ENCODE data around the gene CRKL.

The CRKL gene

DNA sequence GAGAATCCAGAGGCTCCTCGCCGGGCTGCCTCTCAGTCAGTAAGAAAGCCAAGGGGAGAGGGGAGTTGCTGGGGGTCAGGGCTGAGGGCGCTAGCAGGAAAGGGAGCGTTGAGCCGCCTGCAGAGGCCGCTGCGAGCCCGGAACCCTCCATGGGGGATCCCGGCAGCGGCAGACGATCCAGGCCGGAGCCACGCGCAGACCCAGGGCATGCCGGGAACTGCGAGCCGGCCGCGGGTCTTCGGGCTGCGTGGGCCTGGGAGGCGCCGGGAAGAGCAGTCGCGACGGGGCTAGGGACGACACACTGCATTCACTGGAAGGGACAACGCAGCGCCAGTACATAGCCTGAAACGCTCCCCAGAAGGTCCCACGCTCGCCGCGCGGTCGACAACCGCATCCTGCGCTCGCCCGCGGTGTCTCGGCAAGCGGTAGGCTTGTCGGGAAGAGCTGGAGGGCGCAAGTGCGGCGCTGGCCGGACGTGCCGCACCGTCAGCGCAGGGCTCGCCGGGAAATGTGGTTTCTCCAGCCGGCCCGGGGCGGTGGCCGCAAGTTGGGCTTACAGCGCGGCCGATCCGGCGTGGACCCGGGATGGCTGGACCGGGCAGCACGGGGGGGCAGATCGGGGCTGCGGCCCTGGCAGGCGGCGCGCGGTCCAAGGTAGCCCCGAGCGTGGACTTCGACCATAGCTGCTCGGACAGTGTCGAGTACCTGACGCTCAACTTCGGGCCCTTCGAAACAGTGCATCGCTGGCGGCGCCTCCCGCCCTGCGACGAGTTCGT is 64.8 kb downstream of the CRKL start, which contains the start of gene LZTR1:
LZTR1 (plus strand) TSS at position 511 of the 776 bp plus-strand sequence; CDS start at position 586, 75 bp downstream.
- DNase-seq (ENCODE audit: low read depth), result peak; percentile 63

DNA sequence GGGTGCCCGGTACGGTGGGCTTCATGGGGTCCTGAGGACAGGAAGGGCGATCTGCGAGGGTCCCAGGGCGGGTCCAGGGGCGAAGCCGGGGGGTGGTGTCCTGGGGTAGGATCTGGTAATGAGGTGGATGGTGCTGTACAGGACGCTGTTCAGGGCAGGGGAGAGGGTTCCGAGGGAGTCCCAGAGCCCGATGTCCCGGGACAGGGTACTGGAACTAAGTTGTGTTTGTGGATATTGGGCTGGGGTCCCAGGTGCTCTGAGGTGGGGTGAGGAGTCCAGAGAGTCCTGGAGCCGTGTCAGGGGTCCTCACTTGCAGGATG is 65.3 kb downstream of the CRKL start:
- DNase-seq (ENCODE audit: low read depth), result no peak

- no peak for DNase-seq (ENCODE audit: low read depth)
Measured at GRCh38 chr22:20983081-20983771, 66.0 kb downstream of the CRKL start.

DNA sequence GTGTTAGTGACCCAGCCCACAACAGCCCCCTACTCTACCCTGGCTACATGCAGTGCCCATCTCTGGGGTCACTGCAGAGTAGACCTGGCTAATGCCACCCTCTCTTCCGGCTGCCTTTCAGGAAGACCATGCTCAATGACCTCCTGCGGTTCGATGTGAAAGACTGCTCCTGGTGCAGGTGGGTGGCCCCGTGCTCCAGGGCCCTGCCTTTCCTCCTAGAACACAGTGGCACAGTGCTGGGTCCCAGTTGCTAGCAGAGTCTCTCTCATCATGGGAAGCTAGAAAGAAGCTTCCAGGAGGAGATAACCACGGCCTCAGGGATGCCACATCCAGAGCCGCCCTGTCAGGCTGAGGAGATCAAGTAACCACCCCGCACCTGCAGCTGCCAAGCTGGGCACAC is 68.5 kb downstream of the CRKL start:
- DNase-seq (ENCODE audit: low read depth), result no peak

GRCh38 chr22:20986365-20986764 is 69.2 kb downstream of the CRKL start:
- no peak for DNase-seq (ENCODE audit: low read depth)

- DNase-seq (ENCODE audit: low read depth), result no peak
Measured at GRCh38 chr22:20987375-20987774, 70.2 kb downstream of the CRKL start.

DNA sequence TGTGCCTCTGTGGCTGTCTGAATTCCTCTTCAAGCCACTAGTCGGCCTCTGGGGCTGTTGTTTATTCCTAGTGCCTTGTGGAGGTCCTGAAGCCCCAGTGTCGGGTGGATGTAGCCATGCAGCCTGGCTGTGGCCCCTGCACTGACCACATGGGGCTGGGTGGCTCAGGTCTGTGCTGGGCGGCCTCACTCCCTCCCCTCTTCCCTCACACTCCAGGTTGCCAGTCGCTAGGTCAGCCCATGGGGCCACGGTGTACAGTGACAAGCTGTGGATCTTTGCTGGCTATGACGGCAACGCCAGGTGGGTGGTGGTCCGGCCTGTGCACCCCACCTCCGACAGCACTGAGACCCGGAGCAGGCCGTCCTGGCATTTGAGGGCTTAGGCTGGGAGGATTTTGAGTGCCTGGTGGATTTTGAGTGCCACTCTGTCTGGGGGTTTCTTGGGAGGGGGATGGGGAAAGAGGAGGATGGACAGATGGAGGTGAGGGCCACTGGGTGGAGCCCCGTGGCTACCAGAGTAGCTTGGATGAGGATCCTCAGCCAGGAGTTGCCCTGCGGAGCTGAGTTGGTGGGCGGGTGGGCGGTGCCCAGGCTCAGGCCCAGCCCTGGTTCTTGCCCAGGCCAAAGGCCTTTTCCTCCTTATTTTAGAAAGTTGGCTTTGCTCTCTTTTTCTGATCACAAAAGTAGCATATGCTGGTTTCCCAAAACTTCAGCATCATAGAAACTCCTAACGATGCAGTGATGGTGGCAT is 71.5 kb downstream of the CRKL start:
- DNase-seq (ENCODE audit: low read depth), result no peak

GRCh38 chr22:20989323-20990138 is 72.3 kb downstream of the CRKL start:
- DNase-seq (ENCODE audit: low read depth), result no peak

DNA sequence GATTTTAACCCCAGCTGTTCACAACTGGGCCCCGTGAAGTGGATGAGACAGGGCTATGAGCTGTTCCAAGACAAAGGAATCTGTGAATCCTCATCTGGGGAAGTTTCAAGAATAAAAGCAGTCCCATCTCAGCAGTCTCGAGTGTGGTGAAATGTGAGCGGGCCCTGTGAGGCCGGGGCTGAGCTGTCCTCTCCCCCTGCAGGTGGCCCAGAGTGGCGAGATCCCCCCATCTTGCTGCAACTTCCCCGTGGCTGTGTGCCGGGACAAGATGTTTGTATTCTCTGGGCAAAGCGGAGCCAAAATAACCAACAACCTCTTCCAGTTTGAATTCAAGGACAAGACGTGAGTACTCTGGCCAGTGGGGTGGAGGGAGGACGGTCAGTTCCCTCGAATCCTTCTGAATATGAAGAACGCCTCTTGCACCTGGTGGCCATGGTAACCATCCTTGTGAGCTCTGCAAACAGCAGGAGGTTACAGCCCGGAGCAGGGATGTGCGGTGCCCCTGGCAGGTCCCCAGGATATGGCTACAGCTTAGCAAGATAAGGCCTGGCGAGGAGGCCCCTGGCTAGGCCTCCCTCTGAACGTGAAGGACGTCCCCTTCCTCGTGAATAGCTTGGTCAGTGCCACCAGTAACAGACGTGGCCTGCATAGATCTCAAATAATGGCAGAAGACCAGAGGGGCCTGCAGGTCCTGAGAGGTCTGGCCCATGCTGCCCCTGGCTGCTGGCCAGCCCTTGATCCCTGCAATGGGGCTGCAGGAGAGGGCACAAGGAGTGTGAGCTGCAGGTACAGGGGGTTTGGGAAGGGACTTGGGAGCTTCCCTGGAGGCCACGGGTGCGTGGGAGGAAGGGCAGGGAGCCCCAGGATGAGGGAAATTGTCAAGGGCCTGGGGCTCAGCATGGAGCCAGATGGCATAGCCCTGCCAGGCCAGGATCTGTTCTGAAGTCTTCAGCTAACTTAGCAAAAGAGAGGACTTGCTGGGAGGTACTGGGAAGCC is 73.3 kb downstream of the CRKL start:
- DNase-seq (ENCODE audit: low read depth), result no peak

DNA sequence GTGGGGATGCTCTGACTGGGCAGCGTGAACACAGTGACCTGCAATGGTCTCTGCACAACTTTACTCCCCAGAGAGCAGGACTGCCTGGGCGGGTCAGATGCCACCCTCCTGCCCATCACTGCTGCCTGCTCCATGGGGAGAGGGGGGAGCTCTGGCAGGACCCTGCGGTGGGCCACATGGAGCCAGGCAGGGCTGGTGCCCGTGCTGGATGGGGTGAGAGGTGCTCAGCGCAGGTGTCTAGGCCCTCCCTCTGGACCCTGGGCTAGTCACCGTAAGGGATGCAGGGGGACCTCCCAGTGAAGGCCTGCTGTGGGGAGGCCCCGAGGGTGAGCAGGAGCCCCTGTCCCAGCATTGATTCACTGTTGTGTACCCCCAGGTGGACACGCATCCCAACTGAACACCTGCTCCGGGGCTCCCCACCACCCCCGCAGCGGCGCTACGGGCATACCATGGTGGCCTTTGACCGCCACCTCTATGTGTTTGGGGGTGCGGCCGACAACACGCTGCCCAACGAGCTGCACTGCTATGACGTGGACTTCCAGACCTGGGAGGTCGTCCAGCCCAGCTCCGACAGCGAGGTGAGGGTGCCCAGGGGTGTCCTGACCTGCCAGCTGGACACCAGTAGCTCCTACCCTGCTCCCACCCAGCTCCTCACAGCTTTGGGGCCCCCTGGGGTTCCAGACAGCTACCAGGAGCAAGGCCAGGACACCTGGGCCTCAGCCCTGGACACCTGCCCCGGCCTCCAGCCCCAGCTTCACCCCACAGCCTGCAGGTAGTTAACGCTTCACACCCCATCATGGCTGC is 74.2 kb downstream of the CRKL start:
- DNase-seq (ENCODE audit: low read depth), result no peak

GRCh38 chr22:20992056-20992442 is 74.8 kb downstream of the CRKL start:
- no peak for DNase-seq (ENCODE audit: low read depth)

GRCh38 chr22:20992456-20993303 is 75.5 kb downstream of the CRKL start:
- no peak for DNase-seq (ENCODE audit: low read depth)

GRCh38 chr22:20993304-20994127 is 76.3 kb downstream of the CRKL start:
- DNase-seq (ENCODE audit: low read depth), result no peak

- no peak for DNase-seq (ENCODE audit: low read depth)
Measured at GRCh38 chr22:20994128-20994901, 77.1 kb downstream of the CRKL start.

DNA sequence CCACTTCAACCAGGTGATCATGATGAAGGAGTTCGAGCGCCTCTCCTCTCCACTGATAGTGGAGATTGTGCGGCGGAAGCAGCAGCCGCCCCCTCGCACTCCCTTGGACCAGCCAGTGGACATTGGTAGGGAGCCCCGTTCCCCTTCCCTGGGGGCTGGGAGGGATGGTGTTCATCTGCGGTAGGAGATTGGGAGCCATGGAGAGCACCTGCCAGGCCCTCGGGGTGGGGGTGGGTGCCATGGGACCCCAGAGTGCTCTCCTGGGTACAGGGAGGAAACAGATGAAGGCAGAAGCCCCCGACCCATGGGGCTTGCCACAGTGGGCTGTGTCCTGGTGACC is 77.7 kb downstream of the CRKL start:
- DNase-seq (ENCODE audit: low read depth), result no peak

DNA sequence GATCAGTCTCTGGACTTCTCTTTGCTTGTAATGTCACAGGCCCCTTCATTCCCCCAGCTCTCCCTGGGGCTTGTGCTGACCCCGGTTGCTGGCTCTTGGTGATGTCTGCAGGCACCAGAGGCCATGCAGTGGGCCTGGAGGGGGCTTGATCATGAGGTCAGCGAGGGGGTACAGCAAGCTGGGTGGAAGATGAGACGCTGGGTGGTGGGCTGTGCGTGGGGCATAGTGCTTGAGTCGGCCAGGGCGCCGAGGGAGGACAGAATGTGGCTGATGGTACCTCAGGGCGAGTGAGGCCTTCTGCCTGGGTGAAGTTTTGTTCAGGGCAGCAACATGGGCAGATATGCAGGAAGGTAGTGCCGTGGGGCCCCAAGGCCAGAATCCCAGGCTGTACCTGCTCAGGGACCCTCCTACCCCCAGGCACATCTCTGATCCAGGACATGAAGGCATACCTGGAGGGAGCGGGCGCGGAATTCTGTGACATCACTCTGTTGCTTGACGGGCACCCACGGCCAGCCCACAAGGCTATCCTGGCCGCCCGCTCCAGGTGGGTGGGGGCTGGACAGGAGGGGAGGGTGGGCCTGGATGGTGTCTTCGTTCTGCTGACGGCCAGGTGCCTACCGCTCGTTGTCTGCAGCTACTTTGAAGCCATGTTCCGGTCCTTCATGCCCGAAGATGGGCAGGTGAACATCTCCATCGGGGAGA is 78.3 kb downstream of the CRKL start:
- DNase-seq (ENCODE audit: low read depth), result no peak

- no peak for DNase-seq (ENCODE audit: low read depth)
Measured at GRCh38 chr22:20996031-20996410, 78.8 kb downstream of the CRKL start.
